HPDE6-E6E7 (cell line): ENCODE measurements around the gene PUS7L.
A peak's percentile ranks its signal among the peaks of the same experiment; 100 is the strongest.
"Not testable (repeated sequence)": the region's sequence is repeated elsewhere in the genome, so short reads cannot be mapped to it uniquely, and the experiment has no call there.

Experiments
- DNase-seq: peaks from one replicate; pipeline ENCODE4 v3.0.0; 2011; ENCODE audit warnings: missing footprints; ENCODE audit errors: extremely low spot score

PUS7L gene

GRCh38 chr12:43758728-43759563 lies at the start of gene PUS7L, which contains the start of gene IRAK4:
Gene PUS7L (minus strand): TSS chr12:43758790. CDS start chr12:43755245, 3,545 bp downstream.
Gene IRAK4 (plus strand): TSS chr12:43758951. CDS start chr12:43768112, 9,161 bp downstream.
- DNase-seq = peak; percentile 90

DNA sequence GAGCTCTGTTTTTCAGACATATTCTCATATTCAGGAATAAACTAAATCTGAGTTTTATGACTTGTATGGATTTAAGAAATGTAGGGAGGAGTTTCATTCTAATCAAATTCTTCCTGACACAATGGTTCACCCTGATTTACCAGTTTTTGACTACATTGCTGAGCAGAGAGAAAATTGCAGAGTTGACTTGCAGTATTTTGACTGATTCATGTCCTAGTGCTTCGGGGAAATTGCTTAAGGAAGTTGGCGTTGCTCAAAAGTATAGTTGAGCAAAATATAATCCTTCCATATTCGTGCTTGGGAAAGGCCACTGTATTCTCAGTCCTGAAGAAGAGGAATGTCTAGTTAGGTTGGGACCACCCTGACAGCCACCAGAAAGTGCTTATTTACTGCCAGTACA lies 48.8 kb upstream of the PUS7L start:
- no peak for DNase-seq

DNA sequence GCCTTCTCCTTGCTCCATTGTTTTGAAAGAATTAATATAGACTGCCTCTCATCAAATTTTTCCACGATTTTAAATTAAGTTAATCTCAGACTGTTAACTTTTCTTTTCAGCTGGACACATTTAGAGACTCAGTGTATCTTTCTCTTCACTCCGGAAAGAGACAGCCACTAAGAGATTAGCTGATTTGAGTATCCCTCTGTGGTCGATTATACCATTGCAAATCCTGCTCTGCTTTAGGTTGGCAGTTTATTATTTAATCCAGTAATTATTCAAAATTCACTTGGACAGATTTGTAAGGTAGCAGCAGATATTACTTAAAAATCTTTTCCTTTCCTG lies 48.1 kb upstream of the PUS7L start:
- no peak for DNase-seq

DNA sequence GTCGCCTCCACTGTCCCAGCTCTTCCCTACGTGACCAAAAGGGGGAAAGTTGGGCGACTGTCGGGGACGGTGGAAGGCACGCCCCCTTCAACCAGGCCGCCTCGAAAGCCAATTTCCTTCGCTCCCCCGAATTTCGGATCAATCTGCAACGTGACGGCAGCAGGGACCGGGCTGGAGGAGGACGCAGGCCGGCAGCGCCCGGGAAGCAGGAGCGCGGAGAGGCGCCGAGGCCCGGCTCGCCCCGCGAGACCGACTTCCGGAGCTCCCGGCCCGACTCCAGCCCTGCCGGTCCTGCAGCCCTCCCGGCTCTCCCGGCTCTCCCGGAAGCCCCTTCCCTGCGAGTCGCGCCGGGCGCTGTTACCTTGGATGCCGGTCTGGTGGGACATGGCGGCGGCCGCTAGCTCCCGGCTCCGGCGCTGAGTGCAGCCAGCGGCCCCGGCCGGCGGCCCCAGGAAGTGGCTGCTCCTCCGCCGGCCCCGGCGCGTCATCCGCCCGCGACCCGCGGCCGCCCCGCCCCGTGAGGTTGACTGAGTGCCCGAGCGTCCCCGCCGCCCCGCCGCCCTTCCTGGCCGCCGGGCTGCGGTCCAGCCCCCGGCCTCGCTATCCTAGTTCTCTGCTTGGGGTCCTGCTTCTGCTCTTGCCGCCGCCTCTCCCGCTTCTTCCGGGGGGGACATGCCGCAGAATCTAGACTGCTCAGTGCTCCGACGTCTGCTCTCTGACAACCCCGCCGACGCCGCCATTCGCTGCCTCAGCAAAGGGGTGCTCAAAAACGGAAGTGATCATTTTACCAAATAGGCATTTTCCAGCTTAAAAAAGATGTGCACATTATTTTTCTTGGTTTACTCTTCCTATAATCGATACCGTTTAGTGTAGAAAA lies 47.5 kb upstream of the PUS7L start, which contains the start of gene TWF1:
TSS of gene TWF1 (minus strand) at position 458 of the 877 bp plus-strand sequence. CDS start at position 386, 72 bp downstream.
- DNase-seq = peak; percentile 74

DNA sequence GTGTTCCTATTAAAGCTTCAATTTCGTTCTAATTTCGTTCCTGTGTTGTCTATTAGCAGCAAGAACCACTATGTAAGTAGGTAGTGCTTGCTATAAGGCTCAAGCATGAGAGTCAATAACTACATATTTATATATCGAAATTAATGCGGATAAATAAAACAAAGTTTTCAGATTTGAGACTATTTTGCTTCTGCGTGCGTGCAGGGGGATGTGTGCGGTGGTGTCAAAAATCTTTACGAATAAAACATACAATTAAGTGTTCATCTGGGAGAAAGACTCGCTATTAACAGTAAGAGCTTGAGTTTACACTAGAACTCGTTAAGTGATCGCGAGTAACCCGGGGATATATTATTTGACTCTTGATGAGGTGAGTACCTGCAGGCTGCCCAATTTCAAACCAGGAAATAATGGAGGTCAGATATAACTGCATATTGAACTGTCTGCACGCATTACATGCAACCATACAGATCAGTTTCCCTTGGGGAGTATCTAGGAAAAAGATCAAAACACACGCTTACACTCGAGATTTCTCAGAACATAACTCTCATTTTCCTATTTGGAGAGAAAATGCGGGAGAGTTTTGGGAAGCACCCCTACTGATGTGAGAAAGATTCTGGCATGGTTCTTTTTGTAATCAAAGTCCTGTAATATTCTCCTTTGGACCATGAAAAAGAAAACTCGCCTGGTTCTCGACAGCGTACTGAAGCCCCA lies 46.7 kb upstream of the PUS7L start:
- no peak for DNase-seq

DNA sequence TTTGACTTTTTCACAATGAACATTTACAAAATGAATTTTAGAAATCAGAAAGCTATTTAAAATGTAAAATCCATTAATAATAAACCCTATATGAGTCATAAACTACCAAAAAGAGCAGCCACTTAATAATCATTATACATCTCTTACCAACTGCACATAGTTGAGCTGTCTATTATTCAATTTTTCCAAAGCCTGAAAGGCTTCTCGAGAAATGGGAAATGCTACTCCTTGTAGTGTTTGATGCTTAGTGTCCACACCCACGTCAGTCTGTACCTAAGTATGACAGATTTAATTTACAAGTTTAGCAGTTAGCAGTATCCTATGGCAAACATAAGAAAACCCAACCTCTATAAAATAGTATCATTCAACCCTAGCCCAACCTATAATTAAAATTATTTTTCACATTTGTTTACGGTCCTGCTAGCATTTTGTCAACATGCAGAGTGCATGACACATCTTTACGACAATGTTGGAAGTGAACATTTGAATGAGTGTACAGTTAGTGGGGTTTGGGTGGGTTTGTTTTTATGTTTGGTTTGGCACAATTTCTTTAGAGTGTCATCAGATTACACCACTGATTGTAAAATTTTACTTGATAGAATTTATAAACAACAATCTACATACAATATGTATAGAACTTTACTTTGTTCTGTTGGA lies 39.1 kb upstream of the PUS7L start:
- no peak for DNase-seq

- no peak for DNase-seq
Observed at GRCh38 chr12:43795716-43796280, 37.2 kb upstream of the PUS7L start.

- DNase-seq = no peak
Observed at GRCh38 chr12:43789941-43790340, 31.4 kb upstream of the PUS7L start.

DNA sequence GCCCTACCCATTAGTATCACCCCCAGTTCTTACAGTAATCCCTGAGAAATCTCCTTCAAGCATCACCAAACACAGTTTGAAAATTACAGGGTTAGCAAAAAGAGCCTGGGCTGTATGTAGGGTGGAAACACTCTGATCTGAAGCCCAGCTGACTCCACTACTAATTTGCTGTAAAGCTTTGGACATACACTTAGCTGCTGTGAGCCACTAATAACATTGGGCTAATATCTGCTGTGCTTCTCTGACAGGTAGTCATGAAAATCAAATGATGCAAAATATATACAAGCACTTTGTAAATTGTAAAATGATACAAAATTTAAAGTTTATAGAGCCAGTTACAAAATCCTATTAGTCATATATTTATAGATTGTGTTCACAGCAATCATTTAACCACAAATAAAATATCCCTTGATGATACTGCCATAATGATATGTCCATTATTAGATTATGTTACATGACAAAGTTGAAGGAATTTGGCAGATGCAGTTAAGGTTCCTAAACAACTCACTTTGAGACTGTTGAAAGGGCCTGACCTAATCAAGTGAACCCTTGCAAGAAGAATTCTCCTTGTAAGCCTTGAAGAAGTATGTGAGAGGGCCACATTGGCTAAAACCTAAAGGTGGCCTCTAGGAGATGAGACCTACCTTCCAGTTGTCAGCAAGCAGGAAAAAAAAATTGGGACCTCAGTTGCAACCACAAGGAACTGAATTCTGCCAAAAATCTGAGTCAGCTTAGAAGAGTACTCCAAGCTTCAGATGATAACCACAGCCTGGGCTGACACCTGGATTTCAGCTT lies 28.5 kb upstream of the PUS7L start:
- DNase-seq = no peak

GRCh38 chr12:43776498-43776897 lies 17.9 kb upstream of the PUS7L start:
- peak; percentile 12 for DNase-seq

DNA sequence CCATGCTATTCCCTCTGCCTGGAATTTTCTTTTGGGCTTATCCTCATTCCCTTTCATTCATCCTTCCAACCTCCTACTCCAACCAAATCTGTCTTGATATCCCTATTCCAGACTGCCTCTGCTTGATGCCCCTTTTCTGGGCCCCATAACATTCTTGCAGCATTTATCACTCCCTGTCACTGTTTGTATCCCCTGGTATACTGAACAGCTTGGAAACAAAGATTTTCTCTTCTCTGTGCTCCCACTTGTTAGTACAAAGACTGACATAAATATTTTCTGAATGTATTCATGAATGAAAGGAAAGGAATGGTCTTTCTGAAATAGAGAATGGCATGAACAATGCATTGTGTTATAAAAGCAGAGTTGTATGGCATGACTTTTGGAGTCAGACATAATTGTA lies 7.7 kb upstream of the PUS7L start:
- DNase-seq = no peak

DNA sequence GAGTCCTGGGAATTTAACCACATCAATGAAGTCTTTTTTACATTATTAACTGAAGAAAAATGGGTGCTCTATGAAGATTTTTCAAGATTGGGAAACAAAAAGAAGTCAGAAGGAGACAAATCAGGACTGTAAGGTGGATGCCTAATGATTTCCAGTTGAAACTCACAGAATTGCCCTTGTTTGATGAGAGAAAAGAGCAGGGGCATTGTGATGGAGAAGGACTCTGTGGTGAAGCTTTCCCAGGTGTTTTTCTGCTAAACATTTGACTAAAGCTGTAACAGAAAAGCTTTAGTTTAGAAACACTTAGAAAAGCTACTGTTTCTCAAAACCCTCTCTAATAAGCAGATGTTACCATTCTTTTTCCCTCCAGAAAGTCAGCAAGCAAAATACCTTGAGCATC lies 5.9 kb upstream of the PUS7L start:
- no peak for DNase-seq

- DNase-seq = no peak
Observed at GRCh38 chr12:43763769-43764168, 5.2 kb upstream of the PUS7L start.

DNA sequence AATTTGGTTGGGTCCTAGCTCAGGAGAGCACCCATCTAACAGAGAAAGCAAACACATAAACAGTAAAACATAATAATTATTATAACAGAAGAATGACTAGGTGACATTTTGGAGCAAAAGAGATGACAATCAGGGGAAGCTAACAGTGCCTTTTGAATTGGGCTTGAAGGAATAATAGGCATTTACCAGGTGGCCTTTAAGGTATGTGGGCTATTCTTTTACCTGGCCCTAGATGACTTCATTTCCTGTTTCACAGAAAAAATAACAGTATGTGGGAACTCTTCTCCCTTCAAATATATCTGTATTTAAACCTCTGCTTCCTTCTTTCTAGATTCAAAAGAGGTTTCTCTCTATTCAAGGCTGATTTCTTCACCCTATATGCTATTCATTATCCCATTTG lies 4.0 kb upstream of the PUS7L start:
- DNase-seq = no peak

DNA sequence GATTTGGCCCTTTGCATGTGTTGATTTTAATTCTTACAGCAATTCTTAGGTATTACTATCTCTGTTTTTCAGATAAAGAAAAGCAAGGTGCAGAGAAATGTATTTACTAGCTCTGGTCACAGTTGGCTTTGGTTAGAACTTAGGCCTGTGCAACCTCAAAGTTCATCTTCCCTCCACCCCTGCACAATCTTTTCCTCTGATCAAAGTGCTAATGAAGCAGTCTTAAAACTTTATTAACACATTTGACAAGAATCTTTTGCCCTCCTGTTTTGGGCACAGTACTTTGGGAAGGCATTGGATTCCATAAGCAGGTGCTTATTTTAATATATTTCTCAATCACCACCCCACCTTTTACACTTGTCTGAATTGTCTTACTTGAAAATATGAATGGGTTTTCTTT lies 2.9 kb upstream of the PUS7L start:
- no peak for DNase-seq

DNA sequence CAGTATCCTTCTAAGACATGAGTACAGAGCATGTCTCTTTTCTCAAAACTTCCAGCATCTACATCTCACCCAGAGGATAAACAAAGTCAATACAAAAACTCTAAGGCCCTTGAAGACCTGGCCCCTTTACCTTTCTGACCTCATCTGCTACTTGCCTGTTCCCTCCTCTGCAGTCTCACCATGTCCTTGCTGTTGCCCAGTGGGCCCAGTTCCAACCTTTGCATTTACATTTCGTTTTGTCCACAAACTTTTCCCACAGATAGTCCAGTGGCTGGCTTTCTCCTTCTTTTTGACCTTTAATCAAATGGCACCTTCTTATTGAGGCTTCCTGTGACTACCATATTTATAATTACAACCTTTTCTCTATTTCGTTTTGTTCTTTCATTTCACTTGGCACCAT lies 1.8 kb upstream of the PUS7L start:
- DNase-seq = no peak

DNA sequence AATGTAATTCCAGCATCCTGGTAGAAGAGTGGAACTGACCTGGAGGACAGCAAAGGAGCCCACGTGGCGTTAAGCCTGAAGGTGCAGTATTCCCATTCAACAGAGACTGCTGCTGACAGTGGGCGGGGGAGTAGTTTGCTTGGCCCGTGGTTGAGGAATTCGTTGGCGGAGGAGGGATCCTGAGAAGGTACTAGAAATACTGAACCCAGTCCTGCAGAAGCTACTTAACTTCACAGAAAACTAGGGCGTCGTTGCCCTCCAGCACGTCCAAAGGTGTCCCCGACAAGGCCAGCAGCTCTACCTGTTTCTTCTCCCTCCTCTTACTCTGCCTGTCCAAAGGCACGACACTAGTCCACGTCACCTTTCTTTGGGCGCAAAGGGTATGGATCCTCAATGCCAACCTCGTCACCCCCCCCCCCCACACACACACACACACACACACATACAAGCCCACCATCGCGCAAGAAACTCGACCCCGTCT lies 303 bp downstream of the PUS7L start:
- peak; percentile 38 for DNase-seq

DNA sequence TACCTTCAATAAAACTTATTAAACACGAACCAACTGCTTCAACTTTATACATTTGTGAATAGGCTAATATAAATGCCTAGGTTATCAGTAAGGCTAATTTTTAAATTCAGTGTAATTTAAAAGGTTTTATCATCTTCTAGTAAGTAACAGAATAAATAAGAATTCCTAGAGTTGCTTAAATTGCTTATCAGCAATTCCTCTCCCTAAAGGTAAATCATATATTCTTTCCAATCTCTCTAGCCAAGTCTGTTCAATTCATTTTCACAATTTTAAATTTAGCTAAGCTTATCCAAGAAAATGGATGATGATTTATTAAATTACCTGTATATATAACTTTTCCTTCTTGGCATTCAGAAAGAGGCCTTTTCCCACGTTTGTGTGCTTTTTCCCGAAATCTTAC lies 4.6 kb downstream of the PUS7L start:
- no peak for DNase-seq

GRCh38 chr12:43751360-43751759 lies 7.2 kb downstream of the PUS7L start:
- DNase-seq = not testable (repeated sequence)

- no peak for DNase-seq
Observed at GRCh38 chr12:43750814-43751213, 7.8 kb downstream of the PUS7L start.
